Activated naive CD4-positive, alpha-beta T cell treated with anti-CD3 and anti-CD28 coated beads, Interleukin-2, amount 10 ng/mL, durations not matched to agents 7 days and 5 days (primary cell): ENCODE data around the gene CAV2.
"Not testable (repeated sequence)": the region's sequence is repeated elsewhere in the genome, so short reads cannot be mapped to it uniquely, and the experiment has no call there.

ENCODE experiments used
- CTCF ChIA-PET: fragments of 350-600 bp; sonication (Branson Sonifier 250); formaldehyde crosslinking; loops from one replicate; lab custom pipeline; 2021; ENCODE audit warnings: antibody characterized with exemption; lab: Charles Lee
- DNase-seq: peaks from one replicate; pipeline ENCODE4 v3.0.0-alpha.2; 2020
- H3K27ac Mint-ChIP-seq: one replicate; pipeline ENCODE4 v1.8.0; 2021; ENCODE audit warnings: mild to moderate bottlenecking, moderate library complexity, mixed read lengths
- H3K27me3 Mint-ChIP-seq: one replicate; pipeline ENCODE4 v1.8.0; 2021; ENCODE audit warnings: mild to moderate bottlenecking, mixed read lengths
- H3K36me3 Mint-ChIP-seq: one replicate; pipeline ENCODE4 v1.8.0; 2021; ENCODE audit warnings: mixed read lengths
- H3K4me1 Mint-ChIP-seq: one replicate; pipeline ENCODE4 v1.8.0; 2021; ENCODE audit warnings: mixed read lengths
- H3K4me3 Mint-ChIP-seq: one replicate; pipeline ENCODE4 v1.8.0; 2021; ENCODE audit warnings: mild to moderate bottlenecking, moderate library complexity, mixed read lengths
- H3K9me3 Mint-ChIP-seq: one replicate; pipeline ENCODE4 v1.8.0; 2021; ENCODE audit warnings: mixed read lengths

Gene CAV2

DNA sequence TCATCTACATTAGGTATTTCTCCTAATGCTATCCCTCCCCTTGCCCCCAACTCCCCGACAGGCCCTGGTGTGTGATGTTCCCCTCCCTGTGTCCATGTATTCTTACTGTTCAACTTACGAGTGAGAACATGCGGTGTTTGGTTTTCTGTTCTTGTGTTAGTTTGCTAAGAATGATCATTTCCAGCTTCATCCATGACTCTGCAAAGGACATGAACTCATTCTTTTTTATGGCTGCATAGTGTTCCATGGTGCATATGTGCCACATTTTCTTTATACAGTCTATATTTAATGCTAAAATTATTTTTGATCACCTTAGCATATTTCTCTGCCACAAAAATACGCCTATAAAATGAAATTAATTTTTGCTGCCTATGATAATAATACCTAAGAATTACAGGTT is 15.1 kb upstream of the CAV2 start:
- H3K4me1 Mint-ChIP-seq, DNase-seq, H3K27ac Mint-ChIP-seq, H3K27me3 Mint-ChIP-seq, H3K36me3 Mint-ChIP-seq, H3K9me3 Mint-ChIP-seq, H3K4me3 Mint-ChIP-seq, CTCF ChIA-PET: not testable (repeated sequence)

DNA sequence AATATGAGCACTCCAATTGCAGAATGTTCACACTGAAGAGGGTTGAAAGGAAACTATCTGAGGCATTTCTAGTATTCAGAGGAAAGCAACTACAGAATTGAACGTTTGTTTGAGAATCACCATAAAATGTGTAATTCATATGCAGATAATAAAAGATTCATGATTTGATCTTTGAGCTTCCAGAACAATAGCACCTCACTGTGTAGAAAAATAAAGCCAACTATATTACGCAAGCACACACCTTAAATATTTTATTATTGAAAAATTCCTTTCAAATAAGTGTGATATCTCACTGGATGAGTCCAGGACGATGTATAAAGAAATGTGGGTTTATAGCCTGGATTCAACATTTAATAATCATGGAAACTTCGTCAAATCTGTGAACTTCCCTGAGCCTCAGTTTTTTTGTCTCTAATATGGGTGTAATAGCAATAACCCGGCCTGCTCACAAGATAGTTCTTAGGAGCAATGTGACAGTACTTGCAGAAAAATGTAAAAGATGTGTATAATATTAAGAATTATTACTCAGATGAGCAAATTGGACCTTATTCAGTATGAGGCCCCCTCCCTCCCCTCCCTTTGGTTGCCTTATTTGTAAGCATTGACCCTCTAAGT is 11.5 kb upstream of the CAV2 start:
- no peaks in the 10 kb centered on the region for H3K4me1 Mint-ChIP-seq
- no peaks in the 10 kb centered on the region for H3K9me3 Mint-ChIP-seq
- no peaks in the 10 kb centered on the region for H3K36me3 Mint-ChIP-seq
- H3K27me3 Mint-ChIP-seq: peaks cover 14% of the 10 kb centered on the region
- H3K27ac Mint-ChIP-seq: no peak overlapping the region
- CTCF ChIA-PET: no interaction called here
- H3K4me3 Mint-ChIP-seq: no peak overlapping the region
- DNase-seq: no peak

DNA sequence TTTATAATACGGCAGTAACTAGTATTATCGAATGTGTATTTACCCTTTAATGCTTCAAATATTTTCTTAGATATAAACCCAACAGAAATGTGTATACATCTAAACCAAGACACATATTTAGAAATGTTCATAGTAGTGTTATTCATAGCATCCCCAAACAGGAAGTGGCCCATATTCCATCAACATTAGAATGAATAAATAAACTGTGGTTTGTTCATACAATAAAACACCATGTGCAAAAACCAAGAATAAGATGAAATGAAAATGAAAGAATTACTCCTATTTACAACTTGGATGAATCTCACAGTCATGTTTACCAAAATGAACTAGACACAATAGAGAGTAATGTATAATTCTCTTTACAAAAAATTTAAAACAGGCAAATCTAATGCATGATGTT is 9.2 kb upstream of the CAV2 start:
- CTCF ChIA-PET: no interaction called here
- no peak for DNase-seq
- H3K9me3 Mint-ChIP-seq: no peaks in the 10 kb centered on the region
- no peak overlapping the region for H3K27ac Mint-ChIP-seq
- H3K36me3 Mint-ChIP-seq: no peaks in the 10 kb centered on the region
- H3K4me3 Mint-ChIP-seq: no peak overlapping the region
- H3K4me1 Mint-ChIP-seq: no peaks in the 10 kb centered on the region
- peaks cover 12% of the 10 kb centered on the region for H3K27me3 Mint-ChIP-seq

DNA sequence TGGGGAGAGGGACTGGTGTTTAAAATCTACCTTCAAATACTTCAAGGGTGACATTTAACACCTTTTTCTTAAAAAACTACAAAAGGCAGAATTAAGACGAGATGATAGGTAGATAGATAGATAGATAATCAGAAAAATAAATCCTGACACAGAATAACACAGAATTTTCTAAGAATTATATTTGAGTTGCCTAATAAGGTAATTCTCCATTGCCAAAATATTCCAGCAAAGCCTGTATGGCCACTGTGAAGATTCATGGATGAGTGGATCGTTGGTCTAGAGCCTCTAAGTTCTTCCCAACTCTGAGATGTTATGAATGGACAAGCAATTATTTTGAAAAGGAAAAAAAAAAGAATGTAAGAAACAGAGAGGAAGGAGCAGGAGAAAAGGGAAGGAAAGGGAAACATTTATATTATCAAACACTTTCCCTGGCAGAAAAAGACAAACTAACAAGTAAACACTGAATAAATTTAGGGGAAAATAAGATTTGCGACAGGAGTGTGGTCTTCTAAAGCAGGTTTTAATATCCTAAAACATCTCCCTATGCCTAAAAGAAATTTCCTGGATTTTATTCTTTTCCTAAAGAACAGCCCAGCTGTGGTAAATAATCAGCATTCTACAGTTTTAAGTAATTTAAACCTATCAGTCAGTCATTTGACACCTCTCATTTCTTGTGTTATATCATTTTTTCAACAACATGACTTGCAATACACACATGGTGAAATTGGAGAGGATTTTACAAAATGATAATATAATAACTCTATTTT is 7.5 kb upstream of the CAV2 start:
- CTCF ChIA-PET: no interaction called here
- Mint-ChIP-seq H3K27ac (no peak overlapping the region), H3K9me3 (no peaks in the 10 kb centered on the region), H3K4me1 (no peaks in the 10 kb centered on the region), H3K36me3 (no peaks in the 10 kb centered on the region), H3K27me3 (peaks cover 17% of the 10 kb centered on the region), H3K4me3 (no peak overlapping the region)
- no peak for DNase-seq

DNA sequence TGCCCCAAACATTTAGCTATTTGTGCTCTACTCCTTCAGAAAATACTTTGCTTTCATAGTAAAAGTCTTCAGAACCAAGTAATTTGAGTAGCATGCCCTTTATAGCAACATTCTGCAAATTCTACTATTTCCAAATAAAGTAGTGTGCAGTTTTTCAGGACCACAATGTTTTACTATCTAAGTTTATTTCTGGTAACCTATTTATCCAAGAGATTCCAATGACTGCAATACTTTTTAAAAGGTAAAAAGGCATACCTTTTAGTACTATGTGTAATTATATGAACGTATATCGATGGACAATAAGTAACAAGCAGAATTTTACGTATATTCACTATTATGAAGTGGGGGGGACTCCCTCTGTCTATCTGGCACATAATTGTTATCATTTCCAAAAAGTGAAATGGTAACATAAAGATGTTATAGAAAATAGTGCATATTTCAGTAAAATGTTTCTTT is 6.9 kb upstream of the CAV2 start:
- Mint-ChIP-seq H3K27ac (no peak overlapping the region), H3K27me3 (peaks cover 15% of the 10 kb centered on the region), H3K36me3 (no peaks in the 10 kb centered on the region), H3K4me3 (no peak overlapping the region), H3K4me1 (no peaks in the 10 kb centered on the region), H3K9me3 (no peaks in the 10 kb centered on the region)
- CTCF ChIA-PET: no interaction called here
- no peak for DNase-seq

DNA sequence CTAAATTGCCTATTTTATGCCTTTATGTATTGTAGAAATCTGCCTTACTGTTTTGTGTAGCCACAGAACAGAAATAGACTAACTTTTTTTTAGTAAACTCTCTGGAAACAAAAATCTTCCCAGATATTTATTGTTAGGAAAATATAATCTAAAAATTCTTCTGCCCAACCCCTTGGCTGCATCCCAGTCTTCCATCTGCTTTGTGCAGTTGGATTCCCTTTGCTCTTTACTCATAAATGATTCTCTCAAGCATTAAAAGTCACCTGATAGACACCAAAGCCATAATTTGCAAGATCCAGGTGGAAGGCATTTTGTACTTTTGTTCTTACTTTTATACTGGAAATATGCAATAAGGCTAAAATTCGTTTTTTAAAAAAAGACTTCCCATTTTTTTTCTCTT is 6.1 kb upstream of the CAV2 start:
- Mint-ChIP-seq H3K4me1 (peaks cover 3% of the 10 kb centered on the region), H3K36me3 (no peaks in the 10 kb centered on the region), H3K4me3 (no peak overlapping the region), H3K27ac (no peak overlapping the region), H3K9me3 (no peaks in the 10 kb centered on the region), H3K27me3 (peaks cover 22% of the 10 kb centered on the region)
- no peak for DNase-seq
- CTCF ChIA-PET: no interaction called here

DNA sequence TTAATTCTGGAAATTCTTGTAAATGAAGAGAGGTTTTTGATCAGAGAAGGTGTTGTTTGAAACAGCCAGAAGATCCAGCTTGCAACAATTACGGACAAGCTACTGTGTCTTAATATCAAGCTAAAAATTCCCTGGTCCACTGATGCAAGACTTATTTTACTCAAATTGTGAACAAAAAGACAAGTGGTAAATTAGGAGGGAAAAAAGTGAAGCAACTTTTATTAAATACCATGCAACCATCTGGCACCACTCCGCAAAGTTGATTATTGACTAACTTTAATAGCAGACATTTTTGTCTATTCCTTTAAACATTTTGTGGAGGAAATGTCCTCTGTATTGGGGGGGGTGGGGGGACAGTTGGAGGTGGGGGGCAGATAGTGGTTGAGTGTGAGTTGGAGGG is 5.1 kb upstream of the CAV2 start:
- no peak for DNase-seq
- Mint-ChIP-seq H3K4me1 (peaks cover 3% of the 10 kb centered on the region), H3K4me3 (no peak overlapping the region), H3K36me3 (no peaks in the 10 kb centered on the region), H3K9me3 (no peaks in the 10 kb centered on the region), H3K27ac (no peak overlapping the region), H3K27me3 (peaks cover 32% of the 10 kb centered on the region)
- CTCF ChIA-PET: interaction anchor here (0.6 to 1.6 kb wide), 4 partner anchors 32 to 1802 kb away, joined by 3 to 4 read pairs (median 4); no protein-coding TSS in a partner anchor

DNA sequence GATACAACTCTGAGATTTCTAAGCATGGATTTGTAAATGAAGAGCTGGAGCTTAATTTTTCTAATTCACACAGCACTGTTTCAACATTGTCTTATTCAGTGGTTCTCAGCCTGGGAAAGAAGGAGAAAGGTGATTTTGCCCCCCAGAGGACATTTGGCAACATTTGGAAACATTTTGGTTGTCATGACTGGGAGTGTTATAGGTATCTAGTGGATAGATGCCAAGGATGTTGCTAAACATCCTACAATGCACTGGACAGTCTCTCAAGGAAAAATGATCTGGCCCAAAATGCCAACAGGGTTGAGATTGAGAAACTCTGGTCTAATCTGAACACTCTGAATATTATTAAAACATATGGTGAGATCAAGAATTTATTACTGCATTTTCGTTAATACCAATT is 3.8 kb upstream of the CAV2 start:
- H3K27me3 Mint-ChIP-seq: peaks cover 44% of the 10 kb centered on the region
- H3K4me3 Mint-ChIP-seq: no peak overlapping the region
- peaks cover 10% of the 10 kb centered on the region for H3K4me1 Mint-ChIP-seq
- no peak overlapping the region for H3K27ac Mint-ChIP-seq
- no peak for DNase-seq
- H3K9me3 Mint-ChIP-seq: no peaks in the 10 kb centered on the region
- CTCF ChIA-PET: interaction anchor here (1.6 kb wide), 1 partner anchor 31 kb away, joined by 4 read pairs; no protein-coding TSS in a partner anchor
- H3K36me3 Mint-ChIP-seq: no peaks in the 10 kb centered on the region

DNA sequence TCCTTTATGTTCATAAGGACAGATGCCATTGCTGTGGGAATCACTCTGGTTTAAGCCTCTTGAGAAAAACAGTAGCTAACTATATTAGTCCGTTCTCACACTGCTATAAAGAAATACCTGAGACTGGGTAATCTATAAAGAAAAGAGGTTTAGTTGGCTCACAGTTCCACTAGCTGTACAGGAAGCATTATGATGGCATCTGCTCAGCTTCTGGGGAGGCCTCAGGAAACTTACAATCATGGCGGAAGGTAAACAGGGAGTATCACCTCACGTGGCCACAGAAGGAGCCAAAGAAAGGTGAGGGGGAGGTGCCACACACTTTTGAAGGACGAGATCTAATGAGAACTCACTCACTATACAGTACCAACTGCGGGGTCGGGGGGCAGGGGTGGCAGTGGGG is 2.9 kb upstream of the CAV2 start:
- H3K9me3 Mint-ChIP-seq: no peaks in the 10 kb centered on the region
- no peak overlapping the region for H3K4me3 Mint-ChIP-seq
- CTCF ChIA-PET: no interaction called here
- no peak overlapping the region for H3K27ac Mint-ChIP-seq
- H3K36me3 Mint-ChIP-seq: no peaks in the 10 kb centered on the region
- peaks cover 48% of the 10 kb centered on the region for H3K27me3 Mint-ChIP-seq
- H3K4me1 Mint-ChIP-seq: peaks cover 12% of the 10 kb centered on the region
- DNase-seq: no peak

DNA sequence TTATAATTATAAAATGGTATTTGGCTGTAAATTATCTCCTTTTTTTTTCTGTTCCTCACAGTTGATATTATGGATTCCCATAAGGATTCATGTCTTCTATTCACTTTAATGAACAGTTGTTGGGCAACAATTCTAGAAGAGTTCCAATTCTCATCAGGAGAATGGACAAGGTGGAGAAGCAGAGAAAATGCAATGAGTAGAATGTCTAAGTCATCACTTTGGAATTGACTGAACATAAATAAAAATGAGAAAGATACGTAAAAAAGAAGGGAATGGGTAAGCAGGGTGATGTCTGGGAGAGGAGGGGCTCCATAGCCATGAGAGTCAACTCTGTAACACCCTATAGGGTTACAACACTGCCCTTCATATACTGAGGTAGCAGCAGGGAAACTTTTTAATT is 1.8 kb upstream of the CAV2 start:
- H3K9me3 Mint-ChIP-seq: no peaks in the 10 kb centered on the region
- peaks cover 44% of the 10 kb centered on the region for H3K27me3 Mint-ChIP-seq
- no peak overlapping the region for H3K4me3 Mint-ChIP-seq
- peaks cover 12% of the 10 kb centered on the region for H3K4me1 Mint-ChIP-seq
- DNase-seq: no peak
- CTCF ChIA-PET: no interaction called here
- H3K36me3 Mint-ChIP-seq: no peaks in the 10 kb centered on the region
- no peak overlapping the region for H3K27ac Mint-ChIP-seq

DNA sequence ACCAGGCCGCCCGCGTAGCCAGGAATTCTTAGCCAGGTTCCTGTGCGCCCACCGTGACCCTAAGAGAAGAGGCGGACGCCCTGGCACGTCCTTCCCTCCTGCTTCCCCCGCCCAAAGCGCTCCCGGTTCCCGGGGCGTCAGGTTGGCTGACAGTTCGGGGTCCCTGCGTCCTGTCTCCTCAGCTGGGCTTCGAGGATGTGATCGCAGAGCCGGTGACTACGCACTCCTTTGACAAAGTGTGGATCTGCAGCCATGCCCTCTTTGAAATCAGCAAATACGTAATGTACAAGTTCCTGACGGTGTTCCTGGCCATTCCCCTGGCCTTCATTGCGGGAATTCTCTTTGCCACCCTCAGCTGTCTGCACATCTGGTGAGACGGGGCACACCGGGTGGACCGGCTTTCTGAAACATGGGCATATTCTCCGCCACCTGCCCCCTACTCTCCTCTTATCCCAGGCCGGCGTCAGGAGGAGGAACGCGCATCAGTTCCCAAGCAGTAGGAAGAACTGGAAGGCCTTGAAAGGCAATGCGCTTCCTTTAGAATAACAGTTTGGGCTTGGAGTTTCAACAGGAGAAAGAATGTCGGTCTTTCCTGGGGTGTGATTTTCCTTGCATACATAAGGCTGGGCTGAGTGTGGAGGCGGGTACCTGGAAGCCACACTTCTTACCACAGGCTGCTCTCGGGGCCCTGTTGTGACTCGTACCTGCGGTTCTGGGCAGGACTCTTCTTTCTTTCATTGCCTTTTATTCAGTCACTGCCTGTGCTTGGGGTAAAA is 728 bp downstream of the CAV2 start:
- no peaks in the 10 kb centered on the region for H3K9me3 Mint-ChIP-seq

DNA sequence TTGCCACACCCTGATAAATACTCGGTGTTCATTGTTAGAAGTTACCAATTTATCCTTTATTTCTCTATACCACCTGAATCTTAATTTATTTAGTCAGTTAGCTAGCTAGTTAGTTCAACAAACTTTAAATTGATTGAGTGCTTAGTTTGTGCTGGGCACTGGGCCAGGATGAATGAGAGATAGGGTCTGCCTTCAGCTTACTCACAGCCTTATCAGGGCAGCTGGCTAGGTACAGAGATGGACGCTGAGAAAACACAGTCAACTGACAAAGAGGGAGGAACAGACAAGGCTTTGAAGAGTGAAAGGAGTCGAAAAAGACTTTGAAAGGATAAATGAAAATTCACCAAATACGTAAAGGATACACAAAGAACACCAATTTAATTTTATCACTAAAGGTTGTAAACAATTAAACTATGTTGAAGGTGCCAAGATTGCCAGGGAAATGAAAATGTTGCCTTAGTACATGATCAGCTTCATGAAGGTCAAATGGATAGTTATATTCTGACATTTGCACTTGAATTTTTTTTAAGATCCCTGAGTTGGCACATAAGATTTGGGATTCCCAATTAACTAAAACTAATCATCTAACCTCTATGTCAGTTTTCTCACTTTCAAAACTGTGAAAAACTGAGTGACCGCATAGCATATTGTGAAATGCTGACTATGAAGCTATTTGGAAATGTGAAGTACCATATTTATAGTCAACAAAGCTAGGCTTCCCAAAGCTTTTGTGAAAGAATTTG is 2.1 kb downstream of the CAV2 start:
- H3K27me3 Mint-ChIP-seq: peaks cover 59% of the 10 kb centered on the region
- no peak overlapping the region for H3K27ac Mint-ChIP-seq
- peaks cover 12% of the 10 kb centered on the region for H3K4me1 Mint-ChIP-seq
- CTCF ChIA-PET: interaction anchor here (1.7 kb wide), 1 partner anchor 24 kb away, joined by 6 read pairs; no protein-coding TSS in a partner anchor
- H3K36me3 Mint-ChIP-seq: no peaks in the 10 kb centered on the region
- DNase-seq: no peak
- no peaks in the 10 kb centered on the region for H3K9me3 Mint-ChIP-seq
- H3K4me3 Mint-ChIP-seq: no peak overlapping the region

More for the DNA sequence above, 728 bp downstream of the CAV2 start:
- CTCF ChIA-PET: no interaction called here
- Mint-ChIP-seq H3K4me1 (peaks cover 12% of the 10 kb centered on the region), H3K36me3 (no peaks in the 10 kb centered on the region), H3K27ac (no peak overlapping the region), H3K27me3 (peaks cover 54% of the 10 kb centered on the region), H3K4me3 (peak overlapping the region; percentile 13)
- DNase-seq: peak; percentile 37

DNA sequence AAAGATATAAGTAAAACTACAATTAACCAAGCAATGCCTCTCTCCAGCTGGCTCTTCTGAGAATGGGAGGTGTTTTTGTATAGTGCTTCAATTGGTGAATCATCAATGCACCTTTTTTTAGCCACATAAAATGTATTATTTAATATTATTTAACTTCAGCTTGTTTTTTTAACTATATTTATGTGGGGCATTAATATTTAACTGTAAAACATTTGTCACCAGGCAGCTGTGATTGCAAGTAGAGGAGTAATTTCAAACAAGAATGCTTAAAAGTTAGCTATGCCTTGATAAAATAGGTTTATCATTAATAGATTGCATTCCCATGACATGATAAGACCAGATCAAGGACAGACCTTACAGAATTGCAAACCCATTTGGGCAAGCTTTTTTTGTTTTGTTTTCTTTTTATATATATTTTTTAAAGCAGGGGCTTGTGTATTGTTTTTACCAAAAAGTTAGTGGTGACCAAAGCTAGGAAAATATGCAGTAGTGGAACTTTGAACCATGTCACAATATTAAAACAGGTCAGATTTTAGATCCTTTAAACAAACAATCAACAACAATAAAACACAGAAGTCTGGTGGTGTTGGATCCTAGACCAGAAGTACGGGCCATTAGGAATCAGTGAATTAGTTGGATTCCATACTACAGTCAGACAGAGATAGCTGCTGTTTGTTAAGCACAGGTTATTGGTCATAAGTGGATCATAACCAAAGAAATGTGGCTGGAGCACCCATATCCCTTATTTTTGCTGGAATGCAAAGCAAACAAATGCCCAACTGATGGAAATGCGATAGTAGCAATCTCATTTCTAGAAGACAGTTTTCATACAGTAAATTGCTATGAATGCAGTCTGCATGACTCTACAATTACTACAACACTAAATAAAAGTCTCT is 2.9 kb downstream of the CAV2 start:
- Mint-ChIP-seq H3K4me1 (peaks cover 12% of the 10 kb centered on the region), H3K4me3 (no peak overlapping the region), H3K27me3 (peaks cover 58% of the 10 kb centered on the region), H3K36me3 (no peaks in the 10 kb centered on the region), H3K27ac (no peak overlapping the region), H3K9me3 (no peaks in the 10 kb centered on the region)
- DNase-seq: no peak
- CTCF ChIA-PET: interaction anchor here (1.7 kb wide), 1 partner anchor 24 kb away, joined by 6 read pairs; no protein-coding TSS in a partner anchor
